GM21528 (cell line): Measurements from ENCODE around the gene SORBS2.
"Not testable (repeated sequence)": the region's sequence is repeated elsewhere in the genome, so short reads cannot be mapped to it uniquely, and the experiment has no call there.

ENCODE experiments used
- ATAC-seq: cut with Tn5 transposase; IDR thresholded peaks from one replicate; pipeline ENCODE4 v1.9.1; 2021; ENCODE audit warnings: mild to moderate bottlenecking, moderate library complexity; ENCODE audit not compliant: unreplicated experiment, low FRiP score

Gene SORBS2

GRCh38 chr4:185573651-185574199, 238.3 kb downstream of the SORBS2 start:
- ATAC-seq: no peak

GRCh38 chr4:185570727-185571126, 241.3 kb downstream of the SORBS2 start:
- no peak for ATAC-seq

GRCh38 chr4:185567381-185568376, 244.3 kb downstream of the SORBS2 start:
- ATAC-seq: no peak

- ATAC-seq: no peak
These were observed 245.0 kb downstream of the SORBS2 start for GRCh38 chr4:185566972-185567371.

- no peak for ATAC-seq
These were observed 245.6 kb downstream of the SORBS2 start for GRCh38 chr4:185566425-185566824.

GRCh38 chr4:185565696-185566095, 246.3 kb downstream of the SORBS2 start:
- ATAC-seq: no peak

GRCh38 chr4:185564349-185564748, 247.6 kb downstream of the SORBS2 start:
- ATAC-seq: no peak

GRCh38 chr4:185562531-185562930, 249.5 kb downstream of the SORBS2 start:
- no peak for ATAC-seq

GRCh38 chr4:185560316-185560715, 251.7 kb downstream of the SORBS2 start:
- ATAC-seq: no peak

- ATAC-seq: no peak
These were observed 252.1 kb downstream of the SORBS2 start for GRCh38 chr4:185559915-185560281.

- not testable (repeated sequence) for ATAC-seq
These were observed 252.6 kb downstream of the SORBS2 start for GRCh38 chr4:185559251-185559914.

GRCh38 chr4:185554365-185555126, 257.4 kb downstream of the SORBS2 start:
- ATAC-seq: no peak

GRCh38 chr4:185552254-185552653, 259.7 kb downstream of the SORBS2 start:
- no peak for ATAC-seq

- ATAC-seq: no peak
These were observed 261.1 kb downstream of the SORBS2 start for GRCh38 chr4:185550933-185551332.

- ATAC-seq: no peak
These were observed 262.8 kb downstream of the SORBS2 start for GRCh38 chr4:185549095-185549639.

GRCh38 chr4:185548587-185548986, 263.4 kb downstream of the SORBS2 start:
- ATAC-seq: no peak

- ATAC-seq: no peak
These were observed 265.7 kb downstream of the SORBS2 start for GRCh38 chr4:185546335-185546734.

- no peak for ATAC-seq
These were observed 269.2 kb downstream of the SORBS2 start for GRCh38 chr4:185542626-185543315.

- no peak for ATAC-seq
These were observed 270.7 kb downstream of the SORBS2 start for GRCh38 chr4:185541251-185541727.
